Psoas muscle (tissue), 8 donors: ENCODE measurements around the gene SSTR4. TPM values are rescaled to one million over a fixed set of nuclear protein-coding genes. Genes with fewer than 3 reads are reported as not detected.
"Not testable (repeated sequence)": the region's sequence is repeated elsewhere in the genome, so short reads cannot be mapped to it uniquely, and the experiment has no call there.

ENCODE experiments used
- ATAC-seq, 4 donors: fragments of 200-7000 bp; cut with Tn5 transposase; one replicate each; pipeline ENCODE4 v1.9.1; 2020; ENCODE audit warnings: moderate library complexity in 3 of 4, mild to moderate bottlenecking in 2 of 4
- DNase-seq, 2 donors: peaks; one replicate each; pipeline ENCODE4 v3.0.0-alpha.2; 2020
- H3K27ac ChIP-seq: fragments of 200-600 bp; one replicate; pipeline ENCODE4 v1.8.0; 2022
- H3K27me3 ChIP-seq, 3 donors: fragments of 200-600 bp in 1 of 3; one replicate each; pipeline versions ENCODE4 v1.6.1 to v1.8.0; 2013 to 2022; ENCODE audit warnings: low read length in 2 of 3, mild to moderate bottlenecking in 2 of 3, moderate library complexity in 1 of 3; ENCODE audit not compliant: insufficient read depth in 3 of 3
- H3K36me3 ChIP-seq, 2 donors: fragments of 200-600 bp in 1 of 2; one replicate each; pipeline versions ENCODE4 v1.6.1 to v1.8.0; 2013 to 2022; ENCODE audit warnings: low read depth in 1 of 2, mild to moderate bottlenecking in 1 of 2, moderate library complexity in 1 of 2; ENCODE audit not compliant: insufficient read depth in 1 of 2
- H3K4me1 ChIP-seq: fragments of 200-600 bp; one replicate; pipeline ENCODE4 v1.8.0; 2022
- H3K4me3 ChIP-seq: fragments of 200-600 bp; one replicate; pipeline ENCODE4 v1.8.0; 2022; ENCODE audit warnings: mild to moderate bottlenecking
- H3K9me3 ChIP-seq: fragments of 200-600 bp; one replicate; pipeline ENCODE4 v1.8.0; 2022
- CTCF ChIP-seq: fragments of 200-600 bp; IDR thresholded peaks from one replicate; pipeline ENCODE4 v1.8.0; 2022; ENCODE audit warnings: antibody characterized with exemption
- WGBS, 3 donors: extraction: QIAGEN DNeasy Blood & Tissue Kit; methylation state at CpG; one replicate each; pipeline versions ENCODE4 v1.1.6 to v1.1.7; 2013; 5-methylcytosine and 5-hydroxymethylcytosine counted together
- intact Hi-C, 2 donors: fragments of 100-400 bp; cut with DNase I; formaldehyde crosslinking; loops; one replicate each; pipeline versions ENCODE4 v1.11.0 to v1.14.2; 2022
- polyA plus RNA-seq, 3 donors: library from polyadenylated mRNA; stranded (reverse); fragments of 200-250 nt; gene quantifications; one replicate each; pipeline ENCODE4 v1.2.3, GENCODE V29; 2013
- total RNA-seq, 4 donors: library from RNA; stranded (reverse); fragmentation: NEBNext Ultra II Directional in 2 of 4; extraction: Animal tissue kit (Norgen Biotek cat#: 25700) in 2 of 4; gene quantifications; one replicate each; pipeline versions ENCODE4 v1.2.1 to v1.2.4, GENCODE V29; 2021 to 2023
- donor health status: healthy with polysubstance abuse.
- donor health status: DM: no; HTN: no; CAD: no; lungs with moderate emphysema.
- donor health status: Bipolar disorder and iron deficiency.
- donor health status: healthy.
- donor health status: DM: yes; HTN: yes; CAD: no.
- donor health status: DM: no; HTN: no; CAD: no.
- donor health status: DM: no; HTN: no; CAD: no.
- donor health status: DM: yes; HTN: yes; CAD: no.

SSTR4 gene
- total and polyA plus RNA-seq, 7 donors, result not detected

- Histone ChIP-seq H3K27me3 (no peaks in the 10 kb centered on the region), H3K4me1 (peaks cover 6% of the 10 kb centered on the region), H3K4me3 (no peak overlapping the region), H3K9me3 (no peaks in the 10 kb centered on the region), H3K36me3 (no peaks in the 10 kb centered on the region), H3K27ac (no peak overlapping the region)
- intact Hi-C loops, result no loop called here
- ATAC-seq (peak in 1 of 4 donors; percentile 41), DNase-seq (no peak)
- TF ChIP-seq CTCF, result no peak
- WGBS, 3 donors, result 81 to 85% (median 83%) methylated on average over 1 of the region's 1 CpG
Measured at GRCh38 chr20:23021541-23021940, 13.6 kb upstream of the SSTR4 start.

GRCh38 chr20:23021951-23022350 lies 13.2 kb upstream of the SSTR4 start:
- no peak overlapping the region for H3K27ac ChIP-seq
- DNase-seq (no peak), ATAC-seq (no peak)
- peaks cover 6% of the 10 kb centered on the region for H3K4me1 ChIP-seq
- H3K27me3 ChIP-seq, result no peaks in the 10 kb centered on the region
- 93 to 100% (median 98%) methylated on average over 5 of the region's 5 CpGs for WGBS, 3 donors
- no peaks in the 10 kb centered on the region for H3K9me3 ChIP-seq
- H3K4me3 ChIP-seq, result no peak overlapping the region
- intact Hi-C loops, result no loop called here
- no peaks in the 10 kb centered on the region for H3K36me3 ChIP-seq
- no peak for TF ChIP-seq CTCF

- intact Hi-C loops, result no loop called here
- no peaks in the 10 kb centered on the region for H3K36me3 ChIP-seq
- H3K9me3 ChIP-seq, result no peaks in the 10 kb centered on the region
- ATAC-seq (no peak), DNase-seq (no peak)
- H3K27me3 ChIP-seq, result no peaks in the 10 kb centered on the region
- TF ChIP-seq CTCF, result no peak
- no peak overlapping the region for H3K27ac ChIP-seq
- peaks cover 6% of the 10 kb centered on the region for H3K4me1 ChIP-seq
- WGBS, 3 donors, result 85 to 88% (median 86%) methylated on average over 4 of the region's 4 CpGs
- H3K4me3 ChIP-seq, result no peak overlapping the region
Measured at GRCh38 chr20:23022849-23023248, 12.3 kb upstream of the SSTR4 start.

- peaks cover 2% of the 10 kb centered on the region for H3K4me1 ChIP-seq
- no peak overlapping the region for H3K4me3 ChIP-seq
- H3K27ac ChIP-seq, result no peak overlapping the region
- no peak for DNase-seq
- TF ChIP-seq CTCF, result no peak
- no peaks in the 10 kb centered on the region for H3K9me3 ChIP-seq
- no peak for ATAC-seq
- no peaks in the 10 kb centered on the region for H3K27me3 ChIP-seq
- 93 to 99% (median 95%) methylated on average over 10 of the region's 10 CpGs for WGBS, 3 donors
- no peaks in the 10 kb centered on the region for H3K36me3 ChIP-seq
- intact Hi-C loops, result no loop called here
Measured at GRCh38 chr20:23023621-23024177, 11.4 kb upstream of the SSTR4 start.

- Histone ChIP-seq H3K27me3 (no peaks in the 10 kb centered on the region), H3K4me1 (no peaks in the 10 kb centered on the region), H3K36me3 (no peaks in the 10 kb centered on the region), H3K9me3 (no peaks in the 10 kb centered on the region), H3K27ac (no peak overlapping the region), H3K4me3 (no peak overlapping the region)
- ATAC-seq, result no peak
- 87 to 92% (median 92%) methylated on average over 3 of the region's 3 CpGs for WGBS, 3 donors
- intact Hi-C loops, result no loop called here
- TF ChIP-seq CTCF, result no peak
- no peak for DNase-seq
Measured at GRCh38 chr20:23024701-23025100, 10.4 kb upstream of the SSTR4 start.

DNA sequence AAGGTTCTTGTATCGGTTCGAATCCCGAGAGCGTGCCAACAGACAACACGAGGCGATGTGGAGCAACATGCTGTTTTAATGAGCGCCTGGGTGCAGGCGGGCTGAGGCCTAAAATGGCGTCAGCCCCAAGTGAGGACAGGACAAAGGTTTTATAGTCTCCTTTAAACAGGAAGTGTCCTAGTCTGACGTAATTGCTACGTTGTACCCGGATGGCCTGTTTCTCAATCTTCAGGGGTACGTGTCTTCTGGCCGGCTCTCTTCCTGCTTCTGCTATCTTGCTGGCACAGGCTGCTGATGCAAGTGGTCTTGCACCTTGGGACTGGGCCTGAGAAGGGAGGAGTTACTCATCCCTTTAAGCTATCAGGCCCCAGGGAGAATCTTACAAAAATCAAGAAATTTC lies 9.6 kb upstream of the SSTR4 start:
- H3K9me3 ChIP-seq, H3K4me1 ChIP-seq, H3K27ac ChIP-seq, H3K36me3 ChIP-seq, ATAC-seq, DNase-seq, intact Hi-C loops, H3K27me3 ChIP-seq, H3K4me3 ChIP-seq: not testable (repeated sequence)
- WGBS, 3 donors, result 87 to 94% (median 93%) methylated on average over 14 of the region's 14 CpGs
